SK-N-SH treated with all-trans-retinoic acid at 6 μM for 48 hours (cell line): Measurements from ENCODE around the gene NR5A2.

Experiments
- ATAC-seq: fragments of 200-7000 bp; cut with Tn5 transposase; 3 replicates; pipeline ENCODE4 v1.9.1; 2020; ENCODE audit warnings: mild to moderate bottlenecking, moderate library complexity
- ARNTL ChIP-seq: fragments of 450-650 bp; formaldehyde crosslinking; IDR thresholded peaks from 2 replicates; pipeline ENCODE4 v1.5.0; 2020; ENCODE audit warnings: low read depth, mild to moderate bottlenecking, moderate library complexity, borderline replicate concordance
- BACH2 ChIP-seq: fragments of 250-450 bp; sonication (Bioruptor Pico); IDR thresholded peaks from 2 replicates; pipeline ENCODE4 v1.9.0; 2021; ENCODE audit warnings: mild to moderate bottlenecking, borderline replicate concordance
- CREB5 ChIP-seq: fragments of 250-450 bp; sonication (Bioruptor Pico); IDR thresholded peaks from 2 replicates; pipeline ENCODE4 v1.5.1; 2020; ENCODE audit warnings: low read depth, mild to moderate bottlenecking, moderate library complexity
- CSDC2 ChIP-seq: fragments of 250-450 bp; sonication (Bioruptor Pico); IDR thresholded peaks from 2 replicates; pipeline ENCODE4 v1.5.0; 2020; ENCODE audit warnings: mild to moderate bottlenecking, moderate library complexity
- CSRNP3 ChIP-seq: fragments of 250-450 bp; sonication (Bioruptor Pico); IDR thresholded peaks from 2 replicates; pipeline ENCODE4 v1.5.1; 2021; ENCODE audit warnings: mild to moderate bottlenecking, moderate library complexity
- GLIS3 ChIP-seq: fragments of 250-450 bp; sonication (Bioruptor Pico); IDR thresholded peaks from 2 replicates; pipeline ENCODE4 v1.5.0; 2020; ENCODE audit warnings: mild to moderate bottlenecking, moderate library complexity
- ISL1 ChIP-seq: fragments of 250-450 bp; sonication (Bioruptor Pico); IDR thresholded peaks from 2 replicates; pipeline ENCODE4 v2.1.2; 2022; ENCODE audit warnings: mild to moderate bottlenecking, moderate library complexity
- PATZ1 ChIP-seq: fragments of 250-450 bp; sonication (Bioruptor Pico); IDR thresholded peaks from 2 replicates; pipeline ENCODE4 v1.8.0; 2020; ENCODE audit warnings: mild to moderate bottlenecking, moderate library complexity, borderline replicate concordance
- POU6F1 ChIP-seq: fragments of 250-450 bp; sonication (Bioruptor Pico); IDR thresholded peaks from 2 replicates; pipeline ENCODE4 v1.8.0; 2021; ENCODE audit warnings: low read depth, mild to moderate bottlenecking, moderate library complexity, borderline replicate concordance
- PPARA ChIP-seq: fragments of 250-450 bp; sonication (Bioruptor Pico); IDR thresholded peaks from 2 replicates; pipeline ENCODE4 v1.5.0; 2020; ENCODE audit warnings: mild to moderate bottlenecking, borderline replicate concordance
- RARB ChIP-seq: fragments of 250-450 bp; sonication (Bioruptor Pico); IDR thresholded peaks from 2 replicates; pipeline ENCODE4 v1.8.0; 2021; ENCODE audit warnings: mild to moderate bottlenecking, moderate library complexity
- SNAI2 ChIP-seq: fragments of 250-450 bp; sonication (Bioruptor Pico); IDR thresholded peaks from 2 replicates; pipeline ENCODE4 v1.5.0; 2020; ENCODE audit warnings: mild to moderate bottlenecking, moderate library complexity
- TCF4 ChIP-seq: fragments of 250-450 bp; sonication (Bioruptor Pico); IDR thresholded peaks from 2 replicates; pipeline ENCODE4 v1.8.0; 2021; ENCODE audit warnings: mild to moderate bottlenecking, moderate library complexity, borderline replicate concordance
- TOX ChIP-seq: fragments of 250-450 bp; sonication (Bioruptor Pico); IDR thresholded peaks from 2 replicates; pipeline ENCODE4 v1.8.0; 2021; ENCODE audit warnings: mild to moderate bottlenecking, moderate library complexity, borderline replicate concordance
- TSHZ2 ChIP-seq: fragments of 250-450 bp; sonication (Bioruptor Pico); IDR thresholded peaks from 2 replicates; pipeline ENCODE4 v1.5.0; 2020; ENCODE audit warnings: mild to moderate bottlenecking, moderate library complexity
- ZC3H10 ChIP-seq: fragments of 250-450 bp; sonication (Bioruptor Pico); IDR thresholded peaks from 2 replicates; pipeline ENCODE4 v1.5.1; 2021; ENCODE audit warnings: mild to moderate bottlenecking, moderate library complexity
- ZFP3 ChIP-seq: fragments of 250-450 bp; sonication (Bioruptor Pico); IDR thresholded peaks from 2 replicates; pipeline ENCODE4 v1.5.0; 2020; ENCODE audit warnings: mild to moderate bottlenecking, moderate library complexity
- ZNF565 ChIP-seq: fragments of 450-650 bp; formaldehyde crosslinking; conservative IDR thresholded peaks from 2 replicates; pipeline ENCODE4 v1.5.0; 2020; ENCODE audit warnings: low read depth, mild to moderate bottlenecking, moderate library complexity
- ZNF70 ChIP-seq: fragments of 450-650 bp; formaldehyde crosslinking; IDR thresholded peaks from 2 replicates; pipeline ENCODE4 v1.5.0; 2020; ENCODE audit warnings: mild to moderate bottlenecking, moderate library complexity
- ZNF8 ChIP-seq: fragments of 450-650 bp; formaldehyde crosslinking; IDR thresholded peaks from 2 replicates; pipeline ENCODE4 v1.5.0; 2020; ENCODE audit warnings: mild to moderate bottlenecking, moderate library complexity

NR5A2 gene

GRCh38 chr1:200058341-200058740, 30.8 kb downstream of the NR5A2 start:
- ATAC-seq = no peak
- no peak for TF ChIP-seq CSDC2 (CRISPR knock-in tag)
- no peak for TF ChIP-seq PATZ1 (CRISPR knock-in tag)
- TF ChIP-seq PPARA (CRISPR knock-in tag) = no peak
- no peak for TF ChIP-seq SNAI2 (CRISPR knock-in tag)

- ATAC-seq = no peak
- TF ChIP-seq TCF4 (CRISPR knock-in tag) = no peak
- no peak for TF ChIP-seq ZFP3 (CRISPR knock-in tag)
- no peak for TF ChIP-seq RARB (CRISPR knock-in tag)
- no peak for TF ChIP-seq PPARA (CRISPR knock-in tag)
- TF ChIP-seq PATZ1 (CRISPR knock-in tag) = no peak
- TF ChIP-seq ARNTL = no peak
- no peak for TF ChIP-seq CREB5
- no peak for TF ChIP-seq TSHZ2 (CRISPR knock-in tag)
- TF ChIP-seq CSRNP3 (CRISPR knock-in tag) = no peak
- no peak for TF ChIP-seq ISL1 (CRISPR knock-in tag)
- no peak for TF ChIP-seq ZNF8 (CRISPR knock-in tag)
- TF ChIP-seq SNAI2 (CRISPR knock-in tag) = no peak
- TF ChIP-seq GLIS3 (CRISPR knock-in tag) = no peak
- TF ChIP-seq POU6F1 (CRISPR knock-in tag) = no peak
Measured at GRCh38 chr1:200062143-200062542, 34.6 kb downstream of the NR5A2 start.

GRCh38 chr1:200072636-200073285, 45.3 kb downstream of the NR5A2 start:
- ATAC-seq = no peak
- no peak for TF ChIP-seq SNAI2 (CRISPR knock-in tag)
- no peak for TF ChIP-seq ZC3H10
- TF ChIP-seq RARB (CRISPR knock-in tag) = no peak
- no peak for TF ChIP-seq TOX (CRISPR knock-in tag)
- no peak for TF ChIP-seq PPARA (CRISPR knock-in tag)
- no peak for TF ChIP-seq ARNTL
- TF ChIP-seq ISL1 (CRISPR knock-in tag) = no peak
- TF ChIP-seq CSRNP3 (CRISPR knock-in tag) = no peak
- no peak for TF ChIP-seq ZFP3 (CRISPR knock-in tag)
- TF ChIP-seq ZNF70 (CRISPR knock-in tag) = no peak
- no peak for TF ChIP-seq CREB5
- TF ChIP-seq ZNF565 = no peak
- no peak for TF ChIP-seq POU6F1 (CRISPR knock-in tag)
- no peak for TF ChIP-seq BACH2 (CRISPR knock-in tag)
- no peak for TF ChIP-seq TCF4 (CRISPR knock-in tag)
